OCI-LY7 (cell line): Measurements from ENCODE around the gene TMA7B. TPM values are rescaled to one million over a fixed set of nuclear protein-coding genes. Genes with fewer than 3 reads are reported as not detected.

ENCODE experiments used
- BruUV-seq: library from RNA; stranded (reverse); fragments of 400-500 nt; replicated peaks from 2 replicates; lab custom pipeline; 2021; lab: Mats Ljungman, UMichigan
- CTCF ChIA-PET: fragments of 300-600 bp; sonication (Branson Sonifier 250); formaldehyde crosslinking; loops from one replicate; lab custom pipeline; 2022; ENCODE audit warnings: antibody characterized with exemption; ENCODE audit not compliant: unreplicated experiment; lab: Charles Lee
- POLR2A ChIA-PET: fragments of 300-600 bp; sonication (Branson Sonifier 250); formaldehyde crosslinking; loops from one replicate; lab custom pipeline; 2022; ENCODE audit warnings: antibody characterized with exemption; lab: Charles Lee
- DNase-seq: peaks from one replicate; pipeline ENCODE4 v3.0.0-alpha.2; 2015; ENCODE audit warnings: low spot score
- H2AFZ ChIP-seq: fragments of 200-600 bp; sonication (generic), shearing (Covaris generic); 2 replicates; pipeline ENCODE4 v1.6.1; 2014; ENCODE audit warnings: mild to moderate bottlenecking, antibody characterized with exemption, low read length, moderate library complexity
- H3K27ac ChIP-seq: fragments of 200-600 bp; sonication (generic); 2 replicates; pipeline ENCODE4 v1.5.1; 2014; ENCODE audit warnings: mixed run types, low read depth, mild to moderate bottlenecking, moderate library complexity, low read length, inconsistent platforms; ENCODE audit not compliant: poor library complexity, severe bottlenecking
- H3K36me3 ChIP-seq: fragments of 200-600 bp; sonication (generic); 2 replicates; pipeline ENCODE4 v1.6.1; 2014; ENCODE audit warnings: mild to moderate bottlenecking, antibody characterized with exemption, low read length, moderate library complexity, mixed read lengths; ENCODE audit not compliant: insufficient read depth
- H3K4me1 ChIP-seq: fragments of 200-600 bp; sonication (generic); 2 replicates; pipeline ENCODE4 v1.5.1; 2014; ENCODE audit warnings: mild to moderate bottlenecking, low read length; ENCODE audit not compliant: insufficient read depth, poor library complexity, severe bottlenecking
- H3K4me2 ChIP-seq: fragments of 200-600 bp; sonication (generic); 2 replicates; pipeline ENCODE4 v1.6.1; 2014; ENCODE audit warnings: mild to moderate bottlenecking, low read length
- H3K4me3 ChIP-seq: fragments of 200-600 bp; sonication (generic); 2 replicates; pipeline ENCODE4 v1.5.1; 2014; ENCODE audit warnings: mild to moderate bottlenecking, low read depth, low read length; ENCODE audit not compliant: poor library complexity, severe bottlenecking
- H3K79me2 ChIP-seq: fragments of 200-600 bp; sonication (generic); 2 replicates; pipeline ENCODE4 v1.6.1; 2016; ENCODE audit warnings: low read depth, mild to moderate bottlenecking, low read length, moderate library complexity, mixed read lengths; ENCODE audit not compliant: insufficient read depth
- H3K9me2 ChIP-seq: fragments of 200-600 bp; sonication (generic); 2 replicates; pipeline ENCODE4 v1.6.1; 2016; ENCODE audit warnings: mild to moderate bottlenecking, low read length, mixed read lengths; ENCODE audit not compliant: insufficient read depth
- H3K9me3 ChIP-seq: fragments of 200-600 bp; sonication (generic); 2 replicates; pipeline ENCODE4 v1.6.1; 2014; ENCODE audit warnings: mild to moderate bottlenecking, mixed run types, low read length, mixed read lengths
- H4K20me1 ChIP-seq: fragments of 200-600 bp; sonication (generic); 2 replicates; pipeline ENCODE4 v1.6.1; 2014; ENCODE audit warnings: mild to moderate bottlenecking, antibody characterized with exemption, low read length, moderate library complexity, mixed read lengths; ENCODE audit not compliant: insufficient read depth
- CTCF ChIP-seq: fragments of 200-600 bp; sonication (generic); conservative IDR thresholded peaks from 2 replicates; pipeline ENCODE4 v1.5.1; 2014; ENCODE audit warnings: mild to moderate bottlenecking, antibody characterized with exemption, low read length, moderate library complexity, mixed read lengths
- EZH2phosphoT487 ChIP-seq: fragments of 200-600 bp; sonication (generic); IDR thresholded peaks from 2 replicates; pipeline ENCODE4 v1.6.1; 2018; ENCODE audit warnings: low read depth, borderline replicate concordance, mild to moderate bottlenecking, mixed run types, antibody characterized with exemption, low read length, moderate library complexity, mixed read lengths
- intact Hi-C: fragments of 100-400 bp; cut with micrococcal nuclease; formaldehyde crosslinking; loops from one replicate; pipeline ENCODE4 v1.10.0; 2022; ENCODE audit not compliant: unreplicated experiment
- total RNA-seq, 2 experiments: library from RNA; depleted of rRNA in 1 of 2; stranded (reverse); fragments of >200 nt in 1 of 2; shearing (Covaris generic) in 1 of 2; gene quantifications; 2 replicates each; pipeline ENCODE4 v1.2.3, GENCODE V29; 2014 to 2022

TMA7B gene
- total RNA-seq, 2 experiments from 2014 or later = not detected

GRCh38 chr22:39924286-39924685 is 35.9 kb upstream of the TMA7B start:
- intact Hi-C loops = no loop called here

GRCh38 chr22:39925273-39925672 is 34.9 kb upstream of the TMA7B start:
- Histone ChIP-seq H3K4me2 (no peak overlapping the region), H3K27ac (no peak overlapping the region), H2AFZ (no peak overlapping the region), H3K9me2 (no peaks in the 10 kb centered on the region), H3K4me3 (no peak overlapping the region), H3K9me3 (no peaks in the 10 kb centered on the region), H3K4me1 (no peaks in the 10 kb centered on the region), H3K36me3 (no peaks in the 10 kb centered on the region), H4K20me1 (no peaks in the 10 kb centered on the region), H3K79me2 (no peaks in the 10 kb centered on the region)
- no TSS peak for BruUV-seq
- ChIA-PET POLR2A (interaction anchor here (1.7 kb wide), 1 partner anchor 11 kb away, joined by 5 read pairs; no protein-coding TSS in a partner anchor), CTCF (no interaction called here)
- no peak for TF ChIP-seq EZH2phosphoT487
- TF ChIP-seq CTCF = no peak
- intact Hi-C loops = no loop called here
- no peak for DNase-seq

More at GRCh38 chr22:39924286-39924685, 35.9 kb upstream of the TMA7B start:
- ChIA-PET CTCF (no interaction called here), POLR2A (no interaction called here)
- no peaks in the 10 kb centered on the region for H3K36me3 ChIP-seq
- no peaks in the 10 kb centered on the region for H3K9me2 ChIP-seq
- no peak overlapping the region for H3K4me3 ChIP-seq
- H3K4me2 ChIP-seq = no peak overlapping the region
- no peaks in the 10 kb centered on the region for H3K79me2 ChIP-seq
- DNase-seq = no peak
- H2AFZ ChIP-seq = no peak overlapping the region
- H4K20me1 ChIP-seq = no peaks in the 10 kb centered on the region
- TF ChIP-seq CTCF = no peak
- TF ChIP-seq EZH2phosphoT487 = no peak
- H3K27ac ChIP-seq = no peak overlapping the region
- no peaks in the 10 kb centered on the region for H3K9me3 ChIP-seq
- no peaks in the 10 kb centered on the region for H3K4me1 ChIP-seq
- BruUV-seq = no TSS peak

- Histone ChIP-seq H4K20me1 (no peaks in the 10 kb centered on the region), H3K36me3 (no peaks in the 10 kb centered on the region), H3K4me1 (no peaks in the 10 kb centered on the region), H3K9me2 (no peaks in the 10 kb centered on the region), H3K4me3 (no peak overlapping the region), H3K27ac (no peak overlapping the region), H3K79me2 (no peaks in the 10 kb centered on the region), H3K4me2 (no peak overlapping the region), H3K9me3 (no peaks in the 10 kb centered on the region), H2AFZ (no peak overlapping the region)
- no TSS peak for BruUV-seq
- CTCF ChIA-PET = no interaction called here
- TF ChIP-seq CTCF = no peak
- TF ChIP-seq EZH2phosphoT487 = no peak
- POLR2A ChIA-PET = interaction anchor here (0.6 to 1.7 kb wide), 3 partner anchors 8 to 1025 kb away, joined by 3 to 5 read pairs (median 5); no protein-coding TSS in a partner anchor
- intact Hi-C loops = no loop called here
- DNase-seq = no peak
Observed at GRCh38 chr22:39925909-39926679, 34.1 kb upstream of the TMA7B start.
